RWPE1 (cell line): Measurements from ENCODE around the gene MYO15A.
"Not testable (repeated sequence)": the region's sequence is repeated elsewhere in the genome, so short reads cannot be mapped to it uniquely, and the experiment has no call there.

Experiments used
- CTCF ChIA-PET: fragments of 350-600 bp; sonication (Branson Sonifier 250); formaldehyde crosslinking; extraction: SDS; loops from one replicate; lab custom pipeline; 2021; lab: Yijun Ruan, JAX
- POLR2A ChIA-PET: fragments of 400-600 bp; formaldehyde crosslinking; extraction: SDS; loops from one replicate; lab custom pipeline; 2020; ENCODE audit warnings: antibody characterized with exemption; ENCODE audit not compliant: low non-redundant PET; lab: Yijun Ruan, JAX
- DNase-seq: peaks from one replicate; pipeline ENCODE4 v3.0.0; 2012; ENCODE audit warnings: low spot score
- H3K27ac ChIP-seq: fragments of 450-650 bp; 2 replicates; pipeline ENCODE4 v1.5.1; 2017
- TF ChIP-seq, protein P1 (sequence below): fragments of 450-650 bp; conservative IDR thresholded peaks from 2 replicates; pipeline ENCODE4 v1.5.1; 2017; ENCODE audit warnings: low read depth, mild to moderate bottlenecking

MYO15A gene

DNA sequence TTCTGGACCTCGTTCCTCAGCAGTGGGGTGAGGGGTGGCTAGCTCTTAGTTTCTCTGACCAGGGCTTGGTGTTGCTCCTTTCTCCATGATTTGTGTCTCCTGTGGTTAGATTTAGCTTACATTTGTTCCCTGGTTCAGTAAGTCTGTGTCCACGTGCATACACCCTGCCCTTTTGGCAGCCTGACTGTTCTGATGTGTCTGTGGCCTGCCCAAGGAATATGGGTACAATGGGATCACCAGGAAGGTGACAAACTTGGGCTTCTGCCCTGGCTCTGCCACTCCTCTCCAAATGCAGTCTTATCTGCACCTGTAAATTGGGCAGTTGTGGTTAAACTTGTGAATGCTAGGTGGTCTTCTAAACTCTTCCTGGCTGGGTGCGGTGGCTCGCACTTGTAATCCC, 92.6 kb downstream of the MYO15A start:
- ChIA-PET POLR2A (no interaction called here), CTCF (interaction anchor here (0.6 to 0.7 kb wide), 2 partner anchors 62 to 1209 kb away, joined by 3 read pairs; no protein-coding TSS in a partner anchor)
- TF ChIP-seq, protein P1, sequence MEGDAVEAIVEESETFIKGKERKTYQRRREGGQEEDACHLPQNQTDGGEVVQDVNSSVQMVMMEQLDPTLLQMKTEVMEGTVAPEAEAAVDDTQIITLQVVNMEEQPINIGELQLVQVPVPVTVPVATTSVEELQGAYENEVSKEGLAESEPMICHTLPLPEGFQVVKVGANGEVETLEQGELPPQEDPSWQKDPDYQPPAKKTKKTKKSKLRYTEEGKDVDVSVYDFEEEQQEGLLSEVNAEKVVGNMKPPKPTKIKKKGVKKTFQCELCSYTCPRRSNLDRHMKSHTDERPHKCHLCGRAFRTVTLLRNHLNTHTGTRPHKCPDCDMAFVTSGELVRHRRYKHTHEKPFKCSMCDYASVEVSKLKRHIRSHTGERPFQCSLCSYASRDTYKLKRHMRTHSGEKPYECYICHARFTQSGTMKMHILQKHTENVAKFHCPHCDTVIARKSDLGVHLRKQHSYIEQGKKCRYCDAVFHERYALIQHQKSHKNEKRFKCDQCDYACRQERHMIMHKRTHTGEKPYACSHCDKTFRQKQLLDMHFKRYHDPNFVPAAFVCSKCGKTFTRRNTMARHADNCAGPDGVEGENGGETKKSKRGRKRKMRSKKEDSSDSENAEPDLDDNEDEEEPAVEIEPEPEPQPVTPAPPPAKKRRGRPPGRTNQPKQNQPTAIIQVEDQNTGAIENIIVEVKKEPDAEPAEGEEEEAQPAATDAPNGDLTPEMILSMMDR: no peak
- H3K27ac ChIP-seq: no peak overlapping the region
- no peak for DNase-seq

DNA sequence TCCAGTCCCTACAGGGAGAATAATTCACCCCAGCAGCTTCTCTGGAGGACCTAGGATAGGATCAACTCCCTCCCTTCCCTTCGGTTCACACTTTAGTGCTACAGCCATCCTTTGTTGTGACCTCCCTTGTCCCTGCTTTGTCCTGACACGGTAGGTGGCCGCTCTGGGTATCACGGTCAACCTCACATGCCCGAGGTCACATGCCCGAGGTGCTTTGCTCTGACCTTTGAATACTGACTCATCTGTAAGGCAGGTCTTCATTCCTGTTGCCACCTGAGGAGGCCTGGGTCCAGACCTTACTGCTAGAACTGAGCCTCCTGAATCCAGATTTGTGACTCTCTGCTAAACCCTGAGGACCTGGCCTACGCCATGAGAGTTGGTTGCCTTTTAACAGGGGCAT, 94.8 kb downstream of the MYO15A start:
- ChIA-PET CTCF (interaction anchor here (0.7 kb wide), 2 partner anchors 13 to 14 kb away, joined by 3 to 8 read pairs; no protein-coding TSS in a partner anchor), POLR2A (no interaction called here)
- H3K27ac ChIP-seq: peak overlapping the region; percentile 2; the same call in 1 of the 2 replicates
- TF ChIP-seq, protein P1: no peak
- no peak for DNase-seq

DNA sequence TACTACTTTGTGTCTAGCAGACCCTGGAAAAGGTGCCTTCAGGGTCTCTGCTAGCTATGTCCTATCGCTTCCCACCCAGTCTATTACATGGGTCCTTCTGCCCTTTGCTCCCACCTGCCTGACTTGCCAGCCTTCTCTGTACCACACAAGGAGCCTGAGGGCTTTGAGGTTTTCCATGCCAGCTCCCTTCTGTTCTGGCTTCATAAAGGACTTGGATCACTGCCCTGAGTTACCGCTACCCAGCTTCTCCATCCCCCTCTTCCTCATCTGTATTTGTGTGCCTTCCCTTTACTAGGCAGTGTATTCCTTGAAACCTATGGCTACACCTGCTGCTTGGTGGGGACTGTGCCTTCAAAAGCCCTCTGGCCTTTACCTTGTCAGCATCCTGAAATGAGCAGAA, 97.3 kb downstream of the MYO15A start:
- POLR2A ChIA-PET: no interaction called here
- no peak for DNase-seq
- CTCF ChIA-PET: no interaction called here
- peak overlapping the region; percentile 12; the same call in 1 of the 2 replicates for H3K27ac ChIP-seq
- TF ChIP-seq, protein P1: no peak

DNA sequence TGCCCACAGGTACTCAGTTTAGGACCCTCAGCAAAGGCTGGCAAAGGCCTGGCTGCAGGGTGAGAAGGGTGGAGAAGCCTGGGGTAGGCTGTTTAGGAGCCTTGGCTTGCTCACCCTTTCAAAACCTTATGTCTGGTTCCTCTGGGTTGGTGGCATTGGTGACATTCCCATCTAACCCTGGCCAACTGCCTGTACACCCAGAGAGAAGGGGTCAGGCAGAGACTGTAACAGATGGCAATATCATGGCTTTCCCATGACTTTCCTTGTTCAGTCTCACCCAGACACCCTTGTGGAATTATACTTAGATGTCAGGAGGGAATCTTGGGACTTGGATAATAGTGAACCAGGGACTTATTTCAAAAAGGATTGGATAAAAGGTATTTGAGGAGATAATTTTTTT, 98.4 kb downstream of the MYO15A start:
- POLR2A ChIA-PET: no interaction called here
- TF ChIP-seq, protein P1: no peak
- H3K27ac ChIP-seq: 0 out of 2 replicates have a peak overlapping the region, but pooled peaks have one; percentile 12
- CTCF ChIA-PET: interaction anchor here (1.3 kb wide), 1 partner anchor 11 kb away, joined by 4 read pairs; no protein-coding TSS in a partner anchor
- no peak for DNase-seq

DNA sequence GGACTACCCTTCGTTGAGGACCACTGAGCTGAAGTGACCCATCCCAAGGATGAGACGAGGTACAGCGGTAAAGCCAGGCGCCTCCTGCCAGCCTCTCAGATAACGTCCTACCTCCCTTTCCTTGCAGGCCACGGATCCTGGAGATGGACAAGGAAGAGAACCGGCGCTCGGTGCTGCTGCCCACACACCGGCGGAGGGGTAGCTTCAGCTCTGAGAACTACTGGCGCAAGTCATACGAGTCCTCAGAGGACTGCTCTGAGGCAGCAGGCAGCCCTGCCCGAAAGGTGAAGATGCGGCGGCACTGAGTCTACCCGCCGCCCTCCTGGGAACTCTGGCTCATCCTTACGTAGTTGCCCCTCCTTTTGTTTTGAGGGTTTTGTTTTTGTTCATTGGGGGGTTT, 99.5 kb downstream of the MYO15A start:
- no peak for DNase-seq
- no peak overlapping the region; the same call in 1 of the 2 replicates for H3K27ac ChIP-seq
- TF ChIP-seq, protein P1: no peak
- POLR2A ChIA-PET: no interaction called here
- CTCF ChIA-PET: interaction anchor here (0.5 to 1.3 kb wide), 3 partner anchors 10 to 72 kb away, joined by 4 to 5 read pairs (median 4); no protein-coding TSS in a partner anchor

DNA sequence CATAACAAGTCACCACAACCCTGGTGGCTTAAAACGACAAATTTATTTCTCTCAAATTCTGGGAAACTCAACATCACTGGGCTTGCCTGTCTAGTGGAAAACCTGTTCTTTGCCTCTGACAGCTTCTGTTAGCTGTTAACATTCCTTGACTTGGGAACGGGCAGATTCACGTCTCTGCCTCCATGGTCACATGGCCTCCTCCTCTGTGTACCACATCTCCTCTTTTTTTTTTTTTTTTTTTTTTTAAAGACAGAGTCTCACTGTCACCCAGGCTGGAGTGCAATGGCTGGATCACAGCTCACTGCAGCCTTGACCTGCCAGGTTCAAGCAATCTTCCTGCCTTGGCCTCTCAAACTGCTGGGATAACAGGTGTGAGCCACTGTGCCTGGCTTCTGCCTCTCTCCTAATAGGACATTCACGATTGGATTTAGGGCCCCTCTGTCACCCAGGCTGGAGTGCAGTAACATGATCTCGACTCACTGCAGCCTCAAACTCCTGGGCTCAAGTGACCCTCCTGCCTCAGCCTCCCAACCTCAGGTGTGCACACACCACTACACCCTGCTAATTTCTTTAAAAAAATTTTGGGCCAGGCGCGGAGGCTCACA, 105.2 kb downstream of the MYO15A start:
- ChIA-PET CTCF (interaction anchor here (1.5 kb wide), 1 partner anchor 22 kb away, joined by 4 read pairs; no protein-coding TSS in a partner anchor), POLR2A (interaction anchor here (0.6 kb wide), 1 partner anchor 9 kb away, joined by 6 read pairs; no protein-coding TSS in a partner anchor)
- DNase-seq: no peak
- TF ChIP-seq, protein P1: no peak
- 0 out of 2 replicates have a peak overlapping the region, but pooled peaks have one; percentile 17 for H3K27ac ChIP-seq

DNA sequence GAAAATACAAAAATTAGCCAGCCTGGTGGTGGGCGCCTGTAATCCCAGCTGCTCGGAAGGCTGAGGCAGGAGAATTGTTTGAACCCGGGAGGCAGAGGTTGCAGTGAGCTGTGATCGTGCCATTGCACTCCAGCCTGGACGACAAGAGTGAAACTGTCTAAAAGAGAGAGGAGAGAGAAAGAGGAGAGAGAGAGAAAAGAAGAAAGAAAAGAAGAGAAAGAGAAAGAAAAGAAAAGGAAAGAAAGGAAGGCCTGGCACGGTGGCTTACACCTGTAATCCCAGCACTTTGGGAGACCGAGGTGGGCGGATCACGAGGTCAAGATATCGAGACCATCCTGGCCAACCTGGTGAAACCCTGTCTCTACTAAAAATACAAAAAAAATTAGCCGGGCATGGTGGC, 108.3 kb downstream of the MYO15A start:
- H3K27ac ChIP-seq, POLR2A ChIA-PET, DNase-seq: not testable (repeated sequence)
- CTCF ChIA-PET: interaction anchor here (0.7 to 1.4 kb wide), 3 partner anchors 26 to 106 kb away, joined by 3 to 6 read pairs (median 5); no protein-coding TSS in a partner anchor
